Measurements from ENCODE around the gene PSEN1. TPM values are rescaled to one million over a fixed set of nuclear protein-coding genes. Genes with fewer than 3 reads are reported as not detected.

PSEN1 gene
- total RNA-seq: 100 to 1,000 TPM in 1 of 2 donors, 10 to 100 TPM in 1; 76.4 to 103 TPM

- Histone ChIP-seq H3K9me3 (no peaks in the 10 kb centered on the region), H3K4me3 (peak within 1 kb of the TSS; percentile 89), H3K27ac (peak within 1 kb of the TSS; percentile 99), H3K36me3 (no peaks in the 10 kb centered on the region), H3K27me3 (no peaks in the 10 kb centered on the region), H3K9ac (ENCODE audit: low read depth in 2 of 2, low read length in 2 of 2) (peak within 1 kb of the TSS; percentile 76 to 85), H3K4me1 (peaks cover 9% of the 10 kb centered on the region)
- no peak for TF ChIP-seq CTCF (IDR thresholded peaks at IDR 0.05)
- intact Hi-C loops (cut with DNase I): no loop called here
- peak; percentile 99 for DNase-seq
These were observed at the start of gene PSEN1 for GRCh38 chr14:73136387-73137225. Gene PSEN1, plus strand, starts transcription at chr14:73136507. Its CDS starts 11,513 bp downstream, at chr14:73148020.

- no peak overlapping the region for H3K9ac ChIP-seq (ENCODE audit: low read depth in 2 of 2, low read length in 2 of 2)
- no peaks in the 10 kb centered on the region for H3K4me1 ChIP-seq
- no peak overlapping the region for H3K4me3 ChIP-seq
- H3K27me3 ChIP-seq: no peaks in the 10 kb centered on the region
- no peak overlapping the region for H3K27ac ChIP-seq
- H3K9me3 ChIP-seq: no peaks in the 10 kb centered on the region
- intact Hi-C loops (cut with DNase I): no loop called here
- no peak for TF ChIP-seq CTCF (IDR thresholded peaks at IDR 0.05)
- H3K36me3 ChIP-seq: no peaks in the 10 kb centered on the region
- no peak for DNase-seq
These were observed 45.3 kb upstream of the PSEN1 start for GRCh38 chr14:73091044-73091443.

- intact Hi-C loops (cut with DNase I): no loop called here
- H3K36me3 ChIP-seq: peaks cover 10% of the 10 kb centered on the region
- no peaks in the 10 kb centered on the region for H3K9me3 ChIP-seq
- no peaks in the 10 kb centered on the region for H3K4me1 ChIP-seq
- no peak overlapping the region for H3K9ac ChIP-seq (ENCODE audit: low read depth in 2 of 2, low read length in 2 of 2)
- H3K27me3 ChIP-seq: no peaks in the 10 kb centered on the region
- DNase-seq: no peak
- no peak for TF ChIP-seq CTCF (IDR thresholded peaks at IDR 0.05)
- no peak overlapping the region for H3K4me3 ChIP-seq
- H3K27ac ChIP-seq: no peak overlapping the region
These were observed 38.9 kb upstream of the PSEN1 start for GRCh38 chr14:73097421-73097820.

- intact Hi-C loops (cut with DNase I): no loop called here
- peaks cover 10% of the 10 kb centered on the region for H3K36me3 ChIP-seq
- H3K27me3 ChIP-seq: no peaks in the 10 kb centered on the region
- H3K4me3 ChIP-seq: no peak overlapping the region
- H3K9ac ChIP-seq (ENCODE audit: low read depth in 2 of 2, low read length in 2 of 2): no peak overlapping the region
- H3K9me3 ChIP-seq: no peaks in the 10 kb centered on the region
- no peak for DNase-seq
- H3K4me1 ChIP-seq: no peaks in the 10 kb centered on the region
- no peak overlapping the region for H3K27ac ChIP-seq
- TF ChIP-seq CTCF (IDR thresholded peaks at IDR 0.05): no peak
These were observed 36.0 kb upstream of the PSEN1 start for GRCh38 chr14:73100334-73100733.

- Histone ChIP-seq H3K9ac (ENCODE audit: low read depth in 2 of 2, low read length in 2 of 2) (no peak overlapping the region), H3K4me3 (no peak overlapping the region), H3K9me3 (no peaks in the 10 kb centered on the region), H3K36me3 (peaks cover 9% of the 10 kb centered on the region), H3K27ac (no peak overlapping the region), H3K27me3 (no peaks in the 10 kb centered on the region), H3K4me1 (no peaks in the 10 kb centered on the region)
- no peak for DNase-seq
- TF ChIP-seq CTCF (IDR thresholded peaks at IDR 0.05): no peak
- intact Hi-C loops (cut with DNase I): no loop called here
These were observed 33.4 kb upstream of the PSEN1 start for GRCh38 chr14:73102806-73103497.
